ENCODE results near the gene ISLR. TPM values are rescaled to one million over a fixed set of nuclear protein-coding genes. Genes with fewer than 3 reads are reported as not detected.

ISLR gene
- total and polyA plus RNA-seq, 2 of the 4 experiments (the other 2 are of a cell fraction) = under 0.01 to 0.79 TPM

DNA sequence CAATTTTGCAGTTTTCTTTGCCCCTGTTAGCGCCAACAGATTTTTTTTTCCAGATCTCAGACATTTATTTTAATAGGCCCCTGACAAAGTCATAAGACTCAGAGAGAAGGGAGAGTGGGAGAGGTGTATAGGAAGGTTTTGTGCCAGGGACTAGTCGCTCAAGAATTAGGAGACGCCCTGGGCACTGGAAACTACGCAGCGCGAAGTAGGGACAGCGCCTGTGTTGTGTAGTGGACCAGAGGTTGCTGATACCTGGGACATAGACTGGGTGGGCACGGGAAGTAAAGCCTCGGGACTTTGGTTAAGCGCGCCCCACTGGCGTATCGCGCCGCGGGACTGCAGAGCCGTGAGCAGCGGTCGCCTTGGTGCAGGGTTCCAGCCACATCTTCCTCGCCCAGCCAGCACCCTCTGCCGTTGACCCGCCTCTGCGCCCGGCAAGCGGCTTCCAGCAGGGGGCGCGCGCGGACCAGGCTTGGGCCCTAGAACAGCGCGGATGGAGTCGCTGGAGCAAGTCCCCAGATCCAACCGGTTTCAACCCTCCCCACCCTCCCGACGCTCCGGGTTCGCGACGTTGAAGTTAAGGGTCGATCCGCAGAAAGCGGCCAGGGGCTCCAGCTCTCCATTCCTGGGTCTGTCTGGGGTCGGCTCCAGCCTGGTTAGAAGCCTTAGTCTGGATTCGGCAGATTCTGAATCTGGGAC, 46.1 kb upstream of the ISLR start:
- ChIA-PET POLR2A (ENCODE audit: unreplicated experiment) (no interaction called here), CTCF (interaction anchor here (0.6 to 1.3 kb wide), 3 partner anchors 123 to 193 kb away, joined by 3 to 8 read pairs (median 4); no protein-coding TSS in a partner anchor)
- no peak overlapping the region for H2BK5ac ChIP-seq (ENCODE audit: low read depth, low read length, poor library complexity, severe bottlenecking)
- H4K5ac ChIP-seq (ENCODE audit: low read depth, low read length) = no peak overlapping the region
- H4K20me1 ChIP-seq (ENCODE audit: insufficient read depth, low read length) = 0 out of 2 replicates have a peak, but pooled peaks cover 9% of the 10 kb centered on the region
- peak overlapping the region; percentile 86 for H3K4me2 ChIP-seq (ENCODE audit: low read depth, low read length)
- no peak overlapping the region for H3K23ac ChIP-seq (ENCODE audit: low read depth, low read length)
- intact Hi-C loops (cut with micrococcal nuclease) (loop anchor here (1.0 kb wide), 5 partner anchors 73 to 195 kb away; no protein-coding TSS in a partner anchor), in situ Hi-C loops (cut with MboI; ENCODE audit: low sequenced_read_pairs) (loop anchor here (5.0 kb wide), 2 partner anchors 70 to 180 kb away; no protein-coding TSS in a partner anchor), dilution Hi-C loops (cut with HindIII; ENCODE audit: low sequenced_read_pairs, unreplicated experiment) (no loop called here)
- no peak overlapping the region for H3K27ac ChIP-seq (ENCODE audit: insufficient read depth, low read length)
- no peak overlapping the region for H3K56ac ChIP-seq (ENCODE audit: extremely low read depth, insufficient read depth, low read length)
- H3K79me1 ChIP-seq (ENCODE audit: low read depth in 1 of 2, low read length in 2 of 2) = no peaks in the 10 kb centered on the region
- H3K18ac ChIP-seq (ENCODE audit: low read depth, low read length) = no peak overlapping the region
- no peak overlapping the region for H2BK20ac ChIP-seq (ENCODE audit: low read depth, low read length)
- no peak overlapping the region for H2BK15ac ChIP-seq (ENCODE audit: low read depth, low read length)
- peaks cover 89% of the 10 kb centered on the region for H3K27me3 ChIP-seq (ENCODE audit: control insufficient read depth, insufficient read depth, low read length)
- no TSS peak for BruUV-seq (replicated peaks)
- no peak overlapping the region for H3K9ac ChIP-seq (ENCODE audit: low read depth, low read length)
- H2AK5ac ChIP-seq (ENCODE audit: low read depth, low read length) = no peak overlapping the region
- ATAC-seq (ENCODE audit: low read depth) = peak; percentile 98
- H2BK120ac ChIP-seq (ENCODE audit: low read depth, low read length) = no peak overlapping the region
- H2AK9ac ChIP-seq (replicated peaks; ENCODE audit: low read depth, low read length, poor library complexity) = no peak overlapping the region
- H3K9me3 ChIP-seq (ENCODE audit: control insufficient read depth, insufficient read depth, low read length) = no peaks in the 10 kb centered on the region
- H3K36me3 ChIP-seq (ENCODE audit: control insufficient read depth, insufficient read depth, low read length) = no peaks in the 10 kb centered on the region
- 0 out of 2 replicates have a peak, but pooled peaks cover 2% of the 10 kb centered on the region for H3K9me1 ChIP-seq (ENCODE audit: insufficient read depth, low read length)
- no peak overlapping the region for H3K4ac ChIP-seq (ENCODE audit: low read depth, low read length)
- TF ChIP-seq MXI1 (IDR thresholded peaks at IDR 0.05; ENCODE audit: borderline replicate concordance, low read depth, low read length) = no peak
- TF ChIP-seq POLR2A (IDR thresholded peaks at IDR 0.05; ENCODE audit: low read depth, low read length) = 0 out of 2 replicates have a peak, but pooled peaks have one; percentile 37
- no peak for TF ChIP-seq RFX5 (IDR thresholded peaks at IDR 0.05; ENCODE audit: low read depth, low read length)
- peak; percentile 99 for TF ChIP-seq RAD21 (IDR thresholded peaks at IDR 0.05; ENCODE audit: low read length)
- TF ChIP-seq CTCF (conservative IDR thresholded peaks at IDR 0.05; ENCODE audit: low read depth, low read length) = peak; percentile 99
- peak; percentile 100 for TF ChIP-seq SMC3 (IDR thresholded peaks at IDR 0.05; ENCODE audit: low read depth, low read length)
- H4K8ac ChIP-seq (ENCODE audit: low read depth in 2 of 2, low read length in 2 of 2) = no peak overlapping the region
- WGBS, 2 experiments (ENCODE audit: extremely low coverage in 2 of 2, insufficient read length in 1 of 2) = 0% methylated on average over 4 of the region's 44 CpGs; no CpG with 5 or more reads in 1 of the 2 experiments
- H3K14ac ChIP-seq (replicated peaks; ENCODE audit: low read depth, low read length) = no peak overlapping the region
- H4K91ac ChIP-seq (ENCODE audit: insufficient read depth, low read depth, low read length) = no peak overlapping the region
- H3K4me1 ChIP-seq (ENCODE audit: control insufficient read depth, insufficient read depth, low read length) = no peaks in the 10 kb centered on the region; the same call in 1 of the 2 replicates
- peak overlapping the region; percentile 16; the same call in 1 of the 2 replicates for H3K4me3 ChIP-seq (ENCODE audit: insufficient read depth, low read depth, low read length)
- peak overlapping the region; percentile 78 for H2AFZ ChIP-seq (replicated peaks; ENCODE audit: low read length, poor library complexity)
- peak; percentile 75 for DNase-seq
